ENCODE data around the gene GNA14. TPM values are rescaled to one million over a fixed set of nuclear protein-coding genes. Genes with fewer than 3 reads are reported as not detected.

GNA14 gene
- total RNA-seq, 1 donor from 2014 or later = 11.0 TPM

GRCh38 chr9:77679661-77680368 is 31.7 kb upstream of the GNA14 start:
- Histone ChIP-seq H3K36me3 (no peaks in the 10 kb centered on the region), H3K27me3 (no peaks in the 10 kb centered on the region), H3K27ac (no peak overlapping the region), H3K9me3 (no peaks in the 10 kb centered on the region), H3K4me1 (peaks cover 34% of the 10 kb centered on the region), H3K4me3 (no peak overlapping the region)
- DNase-seq (ENCODE audit: extremely low spot score in 2 of 2) = no peak
- TF ChIP-seq CTCF (IDR thresholded peaks at IDR 0.05) (no peak), POLR2A (IDR thresholded peaks at IDR 0.05) (no peak), POLR2AphosphoS5 (IDR thresholded peaks at IDR 0.05; ENCODE audit: insufficient read depth in 1 of 2, low read depth in 1 of 2) (no peak)
- intact Hi-C loops (cut with DNase I) = no loop called here

GRCh38 chr9:77679088-77679487 is 31.0 kb upstream of the GNA14 start:
- no peaks in the 10 kb centered on the region for H3K9me3 ChIP-seq
- intact Hi-C loops (cut with DNase I) = no loop called here
- DNase-seq (ENCODE audit: extremely low spot score in 2 of 2) = no peak
- no peaks in the 10 kb centered on the region for H3K27me3 ChIP-seq
- no peak overlapping the region for H3K4me3 ChIP-seq
- peaks cover 34% of the 10 kb centered on the region for H3K4me1 ChIP-seq
- TF ChIP-seq POLR2A (IDR thresholded peaks at IDR 0.05) (no peak), CTCF (IDR thresholded peaks at IDR 0.05) (no peak), POLR2AphosphoS5 (IDR thresholded peaks at IDR 0.05; ENCODE audit: insufficient read depth in 1 of 2, low read depth in 1 of 2) (no peak)
- H3K27ac ChIP-seq = no peak overlapping the region
- H3K36me3 ChIP-seq = no peaks in the 10 kb centered on the region

GRCh38 chr9:77677957-77678535 is 29.9 kb upstream of the GNA14 start:
- intact Hi-C loops (cut with DNase I) = no loop called here
- H3K4me3 ChIP-seq = no peak overlapping the region
- H3K4me1 ChIP-seq = peaks cover 34% of the 10 kb centered on the region
- no peaks in the 10 kb centered on the region for H3K9me3 ChIP-seq
- TF ChIP-seq POLR2A (IDR thresholded peaks at IDR 0.05) (no peak), POLR2AphosphoS5 (IDR thresholded peaks at IDR 0.05; ENCODE audit: insufficient read depth in 1 of 2, low read depth in 1 of 2) (peak in 1 of 2 donors; percentile 34)
- H3K36me3 ChIP-seq = no peaks in the 10 kb centered on the region
- no peaks in the 10 kb centered on the region for H3K27me3 ChIP-seq
- DNase-seq (ENCODE audit: extremely low spot score in 2 of 2) = no peak
- no peak overlapping the region for H3K27ac ChIP-seq

GRCh38 chr9:77677397-77677796 is 29.3 kb upstream of the GNA14 start:
- peaks cover 34% of the 10 kb centered on the region for H3K4me1 ChIP-seq
- intact Hi-C loops (cut with DNase I) = no loop called here
- no peaks in the 10 kb centered on the region for H3K9me3 ChIP-seq
- no peaks in the 10 kb centered on the region for H3K27me3 ChIP-seq
- H3K36me3 ChIP-seq = no peaks in the 10 kb centered on the region
- no peak for DNase-seq (ENCODE audit: extremely low spot score in 2 of 2)
- H3K27ac ChIP-seq = no peak overlapping the region
- TF ChIP-seq POLR2A (IDR thresholded peaks at IDR 0.05) = no peak
- no peak for TF ChIP-seq POLR2AphosphoS5 (IDR thresholded peaks at IDR 0.05; ENCODE audit: insufficient read depth in 1 of 2, low read depth in 1 of 2)
- no peak for TF ChIP-seq CTCF (IDR thresholded peaks at IDR 0.05)
- no peak overlapping the region for H3K4me3 ChIP-seq

GRCh38 chr9:77673941-77674791 is 26.0 kb upstream of the GNA14 start:
- Histone ChIP-seq H3K27me3 (no peaks in the 10 kb centered on the region), H3K4me3 (no peak overlapping the region), H3K4me1 (peaks cover 24% of the 10 kb centered on the region), H3K36me3 (no peaks in the 10 kb centered on the region), H3K27ac (no peak overlapping the region), H3K9me3 (no peaks in the 10 kb centered on the region)
- intact Hi-C loops (cut with DNase I) = no loop called here
- no peak for DNase-seq (ENCODE audit: extremely low spot score in 2 of 2)
- TF ChIP-seq CTCF (IDR thresholded peaks at IDR 0.05) (no peak), POLR2A (IDR thresholded peaks at IDR 0.05) (no peak), POLR2AphosphoS5 (IDR thresholded peaks at IDR 0.05; ENCODE audit: insufficient read depth in 1 of 2, low read depth in 1 of 2) (no peak)
